Fibroblast of villous mesenchyme (primary cell): ENCODE data around the gene PDE4D. TPM values are rescaled to one million over a fixed set of nuclear protein-coding genes. Genes with fewer than 3 reads are reported as not detected.

Experiments
- DNase-seq: peaks from one replicate; pipeline ENCODE4 v3.0.0-alpha.2; 2010; ENCODE audit warnings: low read depth
- H3K4me3 ChIP-seq: 2 replicates; pipeline ENCODE4 v1.5.1; 2011; ENCODE audit warnings: low read depth, mild to moderate bottlenecking, low read length
- total RNA-seq: library from RNA; depleted of rRNA; stranded (reverse); fragments of >200 nt; gene quantifications from 2 replicates; pipeline ENCODE4 v1.2.3, GENCODE V29; 2012
- TF ChIP-seq, protein P1 (sequence below): IDR thresholded peaks from 2 replicates; pipeline ENCODE4 v1.5.1; 2012; ENCODE audit warnings: low read depth, mild to moderate bottlenecking, low read length; ENCODE audit not compliant: insufficient read depth

PDE4D gene
- total RNA-seq, 1 donor, result 6.0 TPM

DNA sequence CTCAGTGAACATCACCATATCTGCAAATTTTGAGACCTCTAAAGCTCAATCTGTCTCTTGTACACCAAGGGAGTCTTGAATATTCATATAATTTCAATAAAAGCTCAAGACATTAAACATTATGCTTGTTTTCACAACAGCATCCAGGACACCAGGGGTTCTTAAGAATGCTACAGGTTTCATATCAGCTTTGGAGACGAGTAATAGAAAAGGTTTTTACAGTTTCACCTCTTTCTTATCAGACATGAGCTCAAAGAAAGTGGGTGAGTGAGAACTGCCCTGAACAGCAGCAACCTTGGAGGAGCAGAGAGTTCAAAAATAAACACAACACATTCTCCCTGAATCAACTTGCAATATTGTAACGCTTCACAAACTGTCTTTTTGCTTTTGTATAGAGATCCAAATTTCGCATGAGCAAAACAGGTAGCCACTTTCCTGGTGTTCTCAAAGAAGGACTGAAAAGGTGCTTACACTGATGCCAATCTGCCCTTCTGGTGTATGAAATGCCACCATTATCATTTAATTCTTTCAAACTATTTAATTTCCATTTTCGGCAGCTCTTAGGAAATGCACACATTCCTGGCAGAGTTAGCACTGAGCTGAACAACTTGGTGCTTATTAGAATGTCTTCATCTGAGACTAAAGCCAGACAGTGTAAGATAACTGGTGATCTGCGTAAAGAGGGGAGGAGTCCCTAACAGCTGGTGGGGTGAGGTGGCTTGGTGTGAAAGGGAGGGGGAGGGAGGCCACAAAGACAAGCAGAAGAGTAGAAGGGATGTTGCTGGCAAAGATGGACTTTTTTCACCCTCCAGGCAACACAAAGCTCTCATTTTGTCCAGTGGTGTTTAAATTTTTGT lies 535.3 kb downstream of the PDE4D start:
- no peak overlapping the region for H3K4me3 ChIP-seq
- peak; percentile 94 for DNase-seq
- TF ChIP-seq, protein P1, sequence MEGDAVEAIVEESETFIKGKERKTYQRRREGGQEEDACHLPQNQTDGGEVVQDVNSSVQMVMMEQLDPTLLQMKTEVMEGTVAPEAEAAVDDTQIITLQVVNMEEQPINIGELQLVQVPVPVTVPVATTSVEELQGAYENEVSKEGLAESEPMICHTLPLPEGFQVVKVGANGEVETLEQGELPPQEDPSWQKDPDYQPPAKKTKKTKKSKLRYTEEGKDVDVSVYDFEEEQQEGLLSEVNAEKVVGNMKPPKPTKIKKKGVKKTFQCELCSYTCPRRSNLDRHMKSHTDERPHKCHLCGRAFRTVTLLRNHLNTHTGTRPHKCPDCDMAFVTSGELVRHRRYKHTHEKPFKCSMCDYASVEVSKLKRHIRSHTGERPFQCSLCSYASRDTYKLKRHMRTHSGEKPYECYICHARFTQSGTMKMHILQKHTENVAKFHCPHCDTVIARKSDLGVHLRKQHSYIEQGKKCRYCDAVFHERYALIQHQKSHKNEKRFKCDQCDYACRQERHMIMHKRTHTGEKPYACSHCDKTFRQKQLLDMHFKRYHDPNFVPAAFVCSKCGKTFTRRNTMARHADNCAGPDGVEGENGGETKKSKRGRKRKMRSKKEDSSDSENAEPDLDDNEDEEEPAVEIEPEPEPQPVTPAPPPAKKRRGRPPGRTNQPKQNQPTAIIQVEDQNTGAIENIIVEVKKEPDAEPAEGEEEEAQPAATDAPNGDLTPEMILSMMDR, result no peak

DNA sequence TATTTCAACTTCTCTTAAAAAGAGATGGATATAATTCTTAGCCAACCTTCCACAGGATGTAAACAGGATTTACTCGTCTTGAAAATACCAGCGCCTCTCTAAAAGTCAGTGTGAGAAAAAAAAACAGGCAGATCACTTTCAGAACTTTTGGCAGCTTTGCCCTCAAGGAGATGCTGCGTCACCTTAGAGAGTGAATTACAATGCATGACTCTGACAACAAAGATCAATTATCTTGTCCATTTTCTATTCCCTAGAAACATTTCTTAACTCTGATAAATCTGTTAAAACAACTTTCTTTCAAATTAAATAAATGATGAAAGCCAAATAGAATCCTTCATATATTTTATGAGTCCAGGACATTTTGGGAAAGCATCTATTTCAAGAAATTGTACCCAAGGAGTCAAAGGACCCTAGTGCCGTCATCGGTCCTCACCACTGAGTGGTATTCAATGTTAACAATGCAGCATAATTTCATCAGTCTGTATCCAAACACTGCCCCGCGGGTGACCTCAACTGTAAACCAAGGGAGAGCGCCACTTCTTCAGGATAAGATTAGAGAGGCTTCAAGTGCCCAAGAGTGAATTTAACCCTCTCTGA lies 536.0 kb downstream of the PDE4D start:
- H3K4me3 ChIP-seq, result no peak overlapping the region
- peak; percentile 80 for DNase-seq

DNA sequence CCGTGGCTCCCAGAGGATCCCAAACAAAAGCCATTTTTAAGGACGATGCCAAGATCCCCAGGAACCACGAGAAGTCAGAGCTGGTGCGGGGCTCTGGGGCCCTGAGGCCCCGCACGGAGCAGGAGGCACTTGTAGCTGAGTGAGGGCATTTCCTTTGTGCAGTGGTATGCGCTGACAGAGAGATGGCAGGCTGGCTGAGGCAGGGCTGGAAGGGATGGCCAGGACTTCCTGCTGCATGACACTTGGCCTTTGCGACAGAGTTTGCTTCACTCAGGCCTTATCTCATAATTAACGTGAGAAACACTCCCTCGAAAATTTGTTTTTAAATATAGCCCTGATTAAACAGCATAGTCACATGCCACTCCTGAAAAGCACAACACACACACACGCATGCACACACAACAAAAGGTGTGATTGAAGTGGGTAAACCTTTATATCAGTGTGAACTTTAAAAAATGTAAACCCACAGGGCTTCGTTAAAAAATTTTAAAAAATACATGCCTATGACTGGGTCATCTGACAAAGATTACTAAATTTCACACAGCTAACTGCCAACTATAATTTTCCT lies 536.6 kb downstream of the PDE4D start:
- H3K4me3 ChIP-seq, result no peak overlapping the region
- DNase-seq, result peak; percentile 28
- TF ChIP-seq, protein P1, result no peak

More for the DNA sequence above, 536.0 kb downstream of the PDE4D start:
- TF ChIP-seq, protein P1, result no peak

DNA sequence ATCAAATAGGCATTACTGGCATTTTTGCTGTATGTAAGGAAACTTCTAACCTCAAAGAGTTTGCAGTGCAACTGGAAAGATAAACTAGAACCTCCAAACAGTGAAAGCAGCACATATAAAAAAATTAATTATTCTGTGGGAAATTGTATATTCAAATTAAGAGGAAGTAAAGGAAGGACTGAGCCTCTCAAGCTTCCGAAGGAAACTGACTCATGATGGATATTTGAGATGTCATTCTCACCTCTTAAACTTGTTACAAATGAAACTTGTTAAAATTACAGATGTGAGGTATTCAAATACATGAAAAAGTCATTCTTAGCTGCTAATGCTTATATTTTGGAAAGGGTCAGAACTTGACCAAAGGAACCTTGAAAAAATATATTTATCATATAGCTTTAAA lies 538.7 kb downstream of the PDE4D start:
- DNase-seq, result no peak
- no peak overlapping the region for H3K4me3 ChIP-seq
- TF ChIP-seq, protein P1, result no peak

DNA sequence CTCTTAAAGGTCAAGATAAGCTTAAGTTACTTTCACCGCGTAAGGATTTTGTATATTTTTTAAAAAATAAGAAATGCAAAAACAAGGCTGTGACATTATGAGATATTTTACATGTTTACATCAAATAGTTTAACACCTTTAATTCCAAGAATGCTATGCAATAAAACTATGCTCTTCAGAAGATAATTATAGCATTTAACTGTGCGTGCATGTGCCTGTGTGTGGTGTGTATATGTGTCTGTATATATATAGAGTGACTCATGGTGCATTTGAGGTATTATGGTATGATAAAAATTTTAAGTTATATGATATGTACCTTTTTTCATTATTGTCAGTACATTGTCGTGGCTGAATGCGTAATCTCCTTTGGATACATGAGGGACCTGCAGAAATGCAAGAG lies 539.3 kb downstream of the PDE4D start:
- no peak for DNase-seq

DNA sequence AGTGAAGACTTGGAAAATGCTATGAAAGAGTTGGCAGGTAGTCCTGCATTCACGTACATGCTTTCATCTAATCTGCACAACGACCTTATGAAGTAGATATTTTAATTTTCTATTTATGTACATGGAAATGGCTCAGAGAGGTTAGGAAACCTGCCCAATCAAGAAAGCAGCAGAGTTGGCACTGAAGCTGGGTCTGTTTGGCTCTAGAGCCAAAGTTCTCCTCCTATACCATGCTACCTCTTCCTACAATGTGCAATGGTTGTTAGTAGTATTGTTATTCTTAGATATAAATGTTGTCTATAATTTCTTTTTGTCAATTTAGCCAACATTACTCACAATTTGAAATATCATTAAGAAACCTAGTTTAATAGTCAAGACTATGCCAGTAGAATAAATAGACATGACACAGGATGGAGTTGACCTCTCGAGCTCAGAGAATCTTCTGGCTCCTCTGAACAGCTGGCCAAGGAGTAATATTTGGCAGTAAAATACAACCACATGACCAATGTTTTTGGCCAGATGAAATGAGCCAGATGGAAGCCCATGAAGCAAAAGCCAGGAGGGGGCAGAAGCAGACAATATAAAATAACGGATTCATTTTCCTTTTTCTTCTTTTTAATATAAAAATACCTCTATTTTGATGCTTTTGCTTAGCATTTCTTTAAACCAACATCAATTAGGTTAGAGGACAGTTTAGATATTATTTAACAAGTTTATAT lies 542.3 kb downstream of the PDE4D start:
- DNase-seq, result peak; percentile 79
- H3K4me3 ChIP-seq, result no peak overlapping the region
- TF ChIP-seq, protein P1, result peak; percentile 32

More for the DNA sequence above, 539.3 kb downstream of the PDE4D start:
- TF ChIP-seq, protein P1, result no peak
- H3K4me3 ChIP-seq, result no peak overlapping the region
